OCI-LY1 (cell line): Measurements from ENCODE around the gene ADAM12.
"Not testable (repeated sequence)": the region's sequence is repeated elsewhere in the genome, so short reads cannot be mapped to it uniquely, and the experiment has no call there.

Source experiments
- H2AFZ ChIP-seq: fragments of 200-600 bp; sonication (generic), shearing (Covaris generic); 2 replicates; pipeline ENCODE4 v1.6.0; 2014; ENCODE audit warnings: antibody characterized with exemption, mild to moderate bottlenecking, low read length
- H3F3A ChIP-seq: fragments of 200-600 bp; sonication (generic), shearing (Covaris generic); 2 replicates; pipeline ENCODE4 v1.6.0; 2014; ENCODE audit warnings: mild to moderate bottlenecking, antibody characterized with exemption, low read length, moderate library complexity; ENCODE audit not compliant: insufficient read depth
- H3K27ac ChIP-seq: fragments of 200-600 bp; sonication (generic); 2 replicates; pipeline ENCODE4 v1.5.1; 2014; ENCODE audit warnings: low read length, mixed run types, mild to moderate bottlenecking, low read depth; ENCODE audit not compliant: poor library complexity, severe bottlenecking
- H3K27me3 ChIP-seq: fragments of 200-600 bp; sonication (generic); 2 replicates; pipeline ENCODE4 v1.6.0; 2014; ENCODE audit warnings: antibody characterized with exemption, mild to moderate bottlenecking, low read length, moderate library complexity; ENCODE audit not compliant: insufficient read depth
- H3K36me3 ChIP-seq: fragments of 200-600 bp; sonication (generic); 2 replicates; pipeline ENCODE4 v1.6.1; 2014; ENCODE audit warnings: mild to moderate bottlenecking, antibody characterized with exemption, low read length, moderate library complexity, mixed read lengths; ENCODE audit not compliant: insufficient read depth
- H3K4me1 ChIP-seq: fragments of 200-600 bp; sonication (generic); 2 replicates; pipeline ENCODE4 v1.5.1; 2014; ENCODE audit warnings: mild to moderate bottlenecking, low read length, moderate library complexity; ENCODE audit not compliant: insufficient read depth, severe bottlenecking
- H3K4me2 ChIP-seq: fragments of 200-600 bp; sonication (generic), shearing (Covaris generic); 2 replicates; pipeline ENCODE4 v1.6.1; 2014; ENCODE audit warnings: low read length
- H3K4me3 ChIP-seq: fragments of 200-600 bp; sonication (generic); 2 replicates; pipeline ENCODE4 v1.5.1; 2014; ENCODE audit warnings: low read length, low read depth, mild to moderate bottlenecking, mixed read lengths; ENCODE audit not compliant: poor library complexity, severe bottlenecking
- H3K79me2 ChIP-seq: fragments of 200-600 bp; shearing (Covaris generic); 2 replicates; pipeline ENCODE4 v1.6.1; 2016; ENCODE audit warnings: mixed run types, low read length, mixed read lengths; ENCODE audit not compliant: insufficient read depth
- H3K9ac ChIP-seq: fragments of 200-600 bp; sonication (generic), shearing (Covaris generic); 2 replicates; pipeline ENCODE4 v1.6.1; 2014; ENCODE audit warnings: mild to moderate bottlenecking, low read length, mixed read lengths
- H3K9me2 ChIP-seq: fragments of 200-600 bp; sonication (generic), shearing (Covaris generic); 2 replicates; pipeline ENCODE4 v1.6.1; 2014; ENCODE audit warnings: low read depth, mild to moderate bottlenecking, low read length, mixed read lengths
- H3K9me3 ChIP-seq: fragments of 200-600 bp; shearing (Covaris generic); 2 replicates; pipeline ENCODE4 v1.6.1; 2014; ENCODE audit warnings: low read length, mixed read lengths
- H4K20me1 ChIP-seq: fragments of 200-600 bp; sonication (generic), shearing (Covaris generic); 2 replicates; pipeline ENCODE4 v1.6.0; 2016; ENCODE audit warnings: mild to moderate bottlenecking, low read length; ENCODE audit not compliant: insufficient read depth
- EZH2 ChIP-seq: fragments of 200-600 bp; sonication (generic), shearing (Covaris generic); IDR thresholded peaks from 2 replicates; pipeline ENCODE4 v1.8.0; 2017; ENCODE audit warnings: borderline replicate concordance, mixed run types, mild to moderate bottlenecking, antibody characterized with exemption, low read length, moderate library complexity, mixed read lengths
- TF ChIP-seq, protein P1 (sequence below): fragments of 200-600 bp; sonication (generic), shearing (Covaris generic); IDR thresholded peaks from 2 replicates; pipeline ENCODE4 v1.5.1; 2017; ENCODE audit warnings: mild to moderate bottlenecking, antibody characterized with exemption, low read length, moderate library complexity, mixed read lengths

The ADAM12 gene

DNA sequence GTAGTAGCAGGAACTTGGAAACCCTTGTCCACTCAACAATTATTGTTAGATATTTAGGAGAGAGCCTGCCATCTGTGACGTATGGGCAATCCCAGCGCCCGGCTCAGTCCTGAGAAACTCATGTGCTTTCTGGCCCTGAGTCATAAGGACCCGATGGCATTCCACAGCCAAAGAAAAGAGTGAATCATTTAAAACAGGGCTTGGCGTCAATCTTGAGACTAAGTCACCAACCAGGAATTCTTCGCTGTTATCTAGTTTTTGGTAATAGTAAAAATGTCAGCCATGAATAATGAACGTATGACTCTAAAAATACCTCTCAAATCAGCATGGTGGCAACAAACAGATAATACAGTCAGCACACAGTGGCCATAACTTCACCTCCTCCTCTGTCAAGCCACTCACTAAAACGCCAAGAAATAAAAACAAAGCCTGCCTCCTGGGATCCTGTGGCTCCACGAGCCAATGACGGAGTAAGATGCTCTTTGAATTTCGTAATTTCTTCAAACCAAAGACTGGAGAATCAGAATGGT, 140.8 kb downstream of the ADAM12 start:
- Histone ChIP-seq H3K79me2 (no peaks in the 10 kb centered on the region), H3K9me3 (no peaks in the 10 kb centered on the region), H3K36me3 (no peaks in the 10 kb centered on the region), H3F3A (no peaks in the 10 kb centered on the region), H3K27me3 (no peaks in the 10 kb centered on the region), H3K4me1 (no peaks in the 10 kb centered on the region), H3K9me2 (no peaks in the 10 kb centered on the region), H3K27ac (no peak overlapping the region), H2AFZ (no peak overlapping the region), H3K4me2 (no peak overlapping the region), H3K4me3 (no peak overlapping the region), H4K20me1 (no peaks in the 10 kb centered on the region), H3K9ac (no peak overlapping the region)
- TF ChIP-seq, protein P1, sequence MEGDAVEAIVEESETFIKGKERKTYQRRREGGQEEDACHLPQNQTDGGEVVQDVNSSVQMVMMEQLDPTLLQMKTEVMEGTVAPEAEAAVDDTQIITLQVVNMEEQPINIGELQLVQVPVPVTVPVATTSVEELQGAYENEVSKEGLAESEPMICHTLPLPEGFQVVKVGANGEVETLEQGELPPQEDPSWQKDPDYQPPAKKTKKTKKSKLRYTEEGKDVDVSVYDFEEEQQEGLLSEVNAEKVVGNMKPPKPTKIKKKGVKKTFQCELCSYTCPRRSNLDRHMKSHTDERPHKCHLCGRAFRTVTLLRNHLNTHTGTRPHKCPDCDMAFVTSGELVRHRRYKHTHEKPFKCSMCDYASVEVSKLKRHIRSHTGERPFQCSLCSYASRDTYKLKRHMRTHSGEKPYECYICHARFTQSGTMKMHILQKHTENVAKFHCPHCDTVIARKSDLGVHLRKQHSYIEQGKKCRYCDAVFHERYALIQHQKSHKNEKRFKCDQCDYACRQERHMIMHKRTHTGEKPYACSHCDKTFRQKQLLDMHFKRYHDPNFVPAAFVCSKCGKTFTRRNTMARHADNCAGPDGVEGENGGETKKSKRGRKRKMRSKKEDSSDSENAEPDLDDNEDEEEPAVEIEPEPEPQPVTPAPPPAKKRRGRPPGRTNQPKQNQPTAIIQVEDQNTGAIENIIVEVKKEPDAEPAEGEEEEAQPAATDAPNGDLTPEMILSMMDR: no peak
- TF ChIP-seq EZH2: no peak

DNA sequence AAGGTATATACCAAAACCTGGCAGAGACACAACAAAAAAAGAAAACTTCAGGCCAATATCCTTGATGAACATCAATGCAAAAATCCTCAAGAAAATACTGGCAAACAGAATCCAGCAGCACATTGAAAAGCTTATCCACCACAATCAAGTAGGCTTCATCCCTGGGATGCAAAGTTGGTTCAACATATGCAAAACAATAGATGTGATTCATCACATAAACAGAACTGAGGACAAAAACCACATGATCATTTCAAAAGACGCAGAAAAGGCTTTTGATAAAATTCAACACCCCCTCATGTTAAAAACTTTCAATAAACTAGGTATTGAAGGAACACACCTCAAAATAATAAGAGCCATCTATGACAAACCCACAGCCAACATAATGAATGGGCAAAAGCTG, 141.9 kb downstream of the ADAM12 start:
- H3K4me3 ChIP-seq, H3K9ac ChIP-seq, H3K4me1 ChIP-seq, H3F3A ChIP-seq, H2AFZ ChIP-seq, H3K79me2 ChIP-seq, H3K9me2 ChIP-seq, H3K4me2 ChIP-seq, H3K9me3 ChIP-seq, H3K36me3 ChIP-seq, H3K27ac ChIP-seq, H3K27me3 ChIP-seq, H4K20me1 ChIP-seq: not testable (repeated sequence)

DNA sequence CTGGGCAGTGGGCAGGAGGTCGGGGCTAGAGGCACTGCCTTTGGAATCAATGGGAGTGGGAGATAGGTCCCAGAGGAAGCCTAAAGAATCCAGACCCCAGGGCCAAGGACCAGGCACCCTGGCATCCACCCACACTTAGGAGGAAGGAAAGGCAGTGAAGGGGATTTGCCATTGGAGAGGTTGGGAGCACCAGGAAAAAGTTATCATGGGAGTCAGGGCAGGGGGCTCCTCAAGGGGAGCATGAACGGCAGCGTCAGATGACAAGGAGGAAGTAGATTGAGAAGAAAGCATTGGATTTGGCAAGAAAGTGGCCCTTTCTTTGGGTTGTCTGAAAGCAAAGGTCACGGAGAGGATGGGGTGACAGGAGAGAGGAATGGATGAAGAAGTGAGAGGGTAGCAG, 142.8 kb downstream of the ADAM12 start:
- no peaks in the 10 kb centered on the region for H3K79me2 ChIP-seq
- H3K4me1 ChIP-seq: no peaks in the 10 kb centered on the region
- H3K27ac ChIP-seq: no peak overlapping the region
- H3K9me3 ChIP-seq: no peaks in the 10 kb centered on the region
- no peaks in the 10 kb centered on the region for H4K20me1 ChIP-seq
- peaks cover 3% of the 10 kb centered on the region; the same call in 1 of the 2 replicates for H3K27me3 ChIP-seq
- H3K9me2 ChIP-seq: no peaks in the 10 kb centered on the region
- H3K4me3 ChIP-seq: no peak overlapping the region
- no peak for TF ChIP-seq EZH2
- TF ChIP-seq, protein P1: no peak
- H2AFZ ChIP-seq: no peak overlapping the region
- no peaks in the 10 kb centered on the region for H3K36me3 ChIP-seq
- H3K9ac ChIP-seq: no peak overlapping the region
- no peaks in the 10 kb centered on the region for H3F3A ChIP-seq
- no peak overlapping the region for H3K4me2 ChIP-seq

DNA sequence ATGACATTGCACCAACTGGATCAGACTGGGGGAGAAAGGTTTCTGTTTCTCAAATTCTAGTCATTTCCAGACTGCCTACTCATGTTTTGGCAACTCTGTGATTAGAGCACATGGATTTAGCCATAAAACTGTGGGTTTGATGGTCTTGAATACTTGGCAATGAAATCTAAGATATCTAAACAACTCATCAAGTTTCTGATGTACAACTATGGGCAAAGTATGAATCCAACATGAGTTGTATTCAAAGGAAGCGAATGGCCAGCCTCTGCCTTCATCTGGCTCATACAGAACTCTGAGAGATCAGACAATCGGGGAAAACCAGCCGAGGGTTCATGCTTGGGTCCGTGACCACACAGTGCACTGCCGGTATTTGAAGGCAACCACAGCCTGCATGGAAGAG, 144.3 kb downstream of the ADAM12 start:
- H3K79me2 ChIP-seq: no peaks in the 10 kb centered on the region
- no peaks in the 10 kb centered on the region for H3K9me2 ChIP-seq
- no peak overlapping the region for H3K9ac ChIP-seq
- H3K4me2 ChIP-seq: no peak overlapping the region
- TF ChIP-seq, protein P1: no peak
- no peak for TF ChIP-seq EZH2
- no peaks in the 10 kb centered on the region for H3K9me3 ChIP-seq
- H3K27me3 ChIP-seq: peaks cover 3% of the 10 kb centered on the region; the same call in 1 of the 2 replicates
- H3F3A ChIP-seq: no peaks in the 10 kb centered on the region
- H3K4me3 ChIP-seq: no peak overlapping the region
- no peaks in the 10 kb centered on the region for H3K4me1 ChIP-seq
- no peak overlapping the region for H3K27ac ChIP-seq
- H4K20me1 ChIP-seq: no peaks in the 10 kb centered on the region
- no peaks in the 10 kb centered on the region for H3K36me3 ChIP-seq
- H2AFZ ChIP-seq: no peak overlapping the region
